ENCODE data around the gene N4BP2L1.
A peak's percentile ranks its signal among the peaks of the same experiment; 100 is the strongest.

Gene N4BP2L1

GRCh38 chr13:32425158-32425557, 2.8 kb downstream of the N4BP2L1 start:
- Mint-ChIP-seq H3K4me1 (peaks cover 51% of the 10 kb centered on the region), H3K36me3 (peaks cover 73% of the 10 kb centered on the region), H3K27ac (peak overlapping the region; percentile 64), H3K9me3 (peaks cover under 1% of the 10 kb centered on the region), H3K4me3 (peak overlapping the region; percentile 99)
- ATAC-seq = no peak
- DNase-seq (ENCODE audit: low spot score in 2 of 2) = no peak

- DNase-seq (ENCODE audit: low spot score in 2 of 2) (no peak), ATAC-seq (no peak)
- Mint-ChIP-seq H3K9me3 (peaks cover 3% of the 10 kb centered on the region), H3K4me1 (peaks cover 42% of the 10 kb centered on the region), H3K4me3 (no peak overlapping the region), H3K36me3 (peaks cover 87% of the 10 kb centered on the region), H3K27ac (no peak overlapping the region)
Measured at GRCh38 chr13:32423592-32423991, 4.3 kb downstream of the N4BP2L1 start.

GRCh38 chr13:32419862-32420261, 8.1 kb downstream of the N4BP2L1 start:
- DNase-seq (ENCODE audit: low spot score in 2 of 2) (no peak), ATAC-seq (no peak)
- H3K36me3 Mint-ChIP-seq = peaks cover 64% of the 10 kb centered on the region
- no peak overlapping the region for H3K4me3 Mint-ChIP-seq
- H3K4me1 Mint-ChIP-seq = peaks cover 30% of the 10 kb centered on the region
- no peak overlapping the region for H3K27ac Mint-ChIP-seq
- H3K9me3 Mint-ChIP-seq = peaks cover 3% of the 10 kb centered on the region

- Mint-ChIP-seq H3K9me3 (peaks cover 3% of the 10 kb centered on the region), H3K27ac (no peak overlapping the region)
Measured at GRCh38 chr13:32417995-32418394, 9.9 kb downstream of the N4BP2L1 start.

GRCh38 chr13:32415019-32415418, 12.9 kb downstream of the N4BP2L1 start:
- no peak overlapping the region for H3K4me3 Mint-ChIP-seq
- peaks cover 2% of the 10 kb centered on the region for H3K9me3 Mint-ChIP-seq
- H3K27ac Mint-ChIP-seq = no peak overlapping the region
- ATAC-seq = peak; percentile 63
- H3K4me1 Mint-ChIP-seq = peaks cover 13% of the 10 kb centered on the region
- DNase-seq (ENCODE audit: low spot score in 2 of 2) = no peak
- H3K36me3 Mint-ChIP-seq = peaks cover 21% of the 10 kb centered on the region

More at GRCh38 chr13:32417995-32418394, 9.9 kb downstream of the N4BP2L1 start:
- no peak for ATAC-seq
- no peak overlapping the region for H3K4me3 Mint-ChIP-seq
- peaks cover 17% of the 10 kb centered on the region for H3K4me1 Mint-ChIP-seq
- H3K36me3 Mint-ChIP-seq = peaks cover 46% of the 10 kb centered on the region
- DNase-seq (ENCODE audit: low spot score in 2 of 2) = no peak

GRCh38 chr13:32414580-32414979, 13.3 kb downstream of the N4BP2L1 start:
- no peak overlapping the region for H3K4me3 Mint-ChIP-seq
- ATAC-seq = no peak
- DNase-seq (ENCODE audit: low spot score in 2 of 2) = no peak
- H3K27ac Mint-ChIP-seq = no peak overlapping the region
- no peaks in the 10 kb centered on the region for H3K9me3 Mint-ChIP-seq
- peaks cover 21% of the 10 kb centered on the region for H3K36me3 Mint-ChIP-seq
- peaks cover 17% of the 10 kb centered on the region for H3K4me1 Mint-ChIP-seq

- no peaks in the 10 kb centered on the region for H3K9me3 Mint-ChIP-seq
- H3K27ac Mint-ChIP-seq = no peak overlapping the region
- no peak overlapping the region for H3K4me3 Mint-ChIP-seq
- peaks cover 26% of the 10 kb centered on the region for H3K4me1 Mint-ChIP-seq
- peaks cover 10% of the 10 kb centered on the region for H3K36me3 Mint-ChIP-seq
- ATAC-seq = no peak
- DNase-seq (ENCODE audit: low spot score in 2 of 2) = no peak
Measured at GRCh38 chr13:32413284-32413683, 14.6 kb downstream of the N4BP2L1 start.

GRCh38 chr13:32409561-32410421, 18.1 kb downstream of the N4BP2L1 start:
- Mint-ChIP-seq H3K4me1 (peaks cover 25% of the 10 kb centered on the region), H3K9me3 (no peaks in the 10 kb centered on the region), H3K27ac (no peak overlapping the region), H3K36me3 (peaks cover 43% of the 10 kb centered on the region), H3K4me3 (no peak overlapping the region)
- ATAC-seq (no peak), DNase-seq (ENCODE audit: low spot score in 2 of 2) (no peak)

- H3K36me3 Mint-ChIP-seq = peaks cover 51% of the 10 kb centered on the region
- peaks cover 25% of the 10 kb centered on the region for H3K4me1 Mint-ChIP-seq
- DNase-seq (ENCODE audit: low spot score in 2 of 2) (no peak), ATAC-seq (no peak)
- H3K4me3 Mint-ChIP-seq = no peak overlapping the region
- peak overlapping the region; percentile 69 for H3K27ac Mint-ChIP-seq
- no peaks in the 10 kb centered on the region for H3K9me3 Mint-ChIP-seq
Measured at GRCh38 chr13:32409001-32409313, 19.0 kb downstream of the N4BP2L1 start.

- H3K9me3 Mint-ChIP-seq = no peaks in the 10 kb centered on the region
- no peak for ATAC-seq
- H3K4me1 Mint-ChIP-seq = peaks cover 25% of the 10 kb centered on the region
- DNase-seq (ENCODE audit: low spot score in 2 of 2) = no peak
- peak overlapping the region; percentile 69 for H3K27ac Mint-ChIP-seq
- peak overlapping the region; percentile 36 for H3K4me3 Mint-ChIP-seq
- peaks cover 56% of the 10 kb centered on the region for H3K36me3 Mint-ChIP-seq
Measured at GRCh38 chr13:32408296-32409000, 19.5 kb downstream of the N4BP2L1 start.

- Mint-ChIP-seq H3K27ac (peak overlapping the region; percentile 69), H3K36me3 (peaks cover 62% of the 10 kb centered on the region), H3K4me1 (peaks cover 25% of the 10 kb centered on the region), H3K4me3 (peak overlapping the region; percentile 36), H3K9me3 (no peaks in the 10 kb centered on the region)
- ATAC-seq = peak; percentile 78
- DNase-seq (ENCODE audit: low spot score in 2 of 2) = no peak
Measured at GRCh38 chr13:32407854-32408253, 20.1 kb downstream of the N4BP2L1 start.

GRCh38 chr13:32403108-32403507, 24.8 kb downstream of the N4BP2L1 start:
- Mint-ChIP-seq H3K4me1 (peaks cover 7% of the 10 kb centered on the region), H3K9me3 (no peaks in the 10 kb centered on the region), H3K36me3 (peaks cover 89% of the 10 kb centered on the region), H3K27ac (no peak overlapping the region), H3K4me3 (no peak overlapping the region)
- DNase-seq (ENCODE audit: low spot score in 2 of 2) = no peak
- no peak for ATAC-seq

- DNase-seq (ENCODE audit: low spot score in 2 of 2) (no peak), ATAC-seq (no peak)
- Mint-ChIP-seq H3K36me3 (peaks cover 11% of the 10 kb centered on the region), H3K4me1 (peaks cover 11% of the 10 kb centered on the region), H3K9me3 (no peaks in the 10 kb centered on the region), H3K4me3 (no peak overlapping the region), H3K27ac (peak overlapping the region; percentile 17)
Measured at GRCh38 chr13:32391101-32391619, 36.8 kb downstream of the N4BP2L1 start.

- DNase-seq (ENCODE audit: low spot score in 2 of 2) (no peak), ATAC-seq (no peak)
- peak overlapping the region; percentile 9 for H3K4me3 Mint-ChIP-seq
- H3K27ac Mint-ChIP-seq = peak overlapping the region; percentile 17
- peaks cover 11% of the 10 kb centered on the region for H3K4me1 Mint-ChIP-seq
- H3K36me3 Mint-ChIP-seq = peaks cover 6% of the 10 kb centered on the region
- H3K9me3 Mint-ChIP-seq = no peaks in the 10 kb centered on the region
Measured at GRCh38 chr13:32390484-32390883, 37.4 kb downstream of the N4BP2L1 start.

GRCh38 chr13:32390048-32390447, 37.9 kb downstream of the N4BP2L1 start:
- Mint-ChIP-seq H3K9me3 (no peaks in the 10 kb centered on the region), H3K4me1 (peaks cover 11% of the 10 kb centered on the region), H3K27ac (peak overlapping the region; percentile 17), H3K4me3 (peak overlapping the region; percentile 9), H3K36me3 (peaks cover 6% of the 10 kb centered on the region)
- DNase-seq (ENCODE audit: low spot score in 2 of 2) (no peak), ATAC-seq (peak; percentile 86)

GRCh38 chr13:32385410-32385809, 42.5 kb downstream of the N4BP2L1 start:
- H3K4me3 Mint-ChIP-seq = no peak overlapping the region
- H3K4me1 Mint-ChIP-seq = peaks cover 7% of the 10 kb centered on the region
- ATAC-seq = no peak
- DNase-seq (ENCODE audit: low spot score in 2 of 2) = no peak
- H3K36me3 Mint-ChIP-seq = peaks cover 11% of the 10 kb centered on the region
- no peaks in the 10 kb centered on the region for H3K9me3 Mint-ChIP-seq
- H3K27ac Mint-ChIP-seq = no peak overlapping the region
